ENCODE data around the gene MALRD1.

Gene MALRD1

DNA sequence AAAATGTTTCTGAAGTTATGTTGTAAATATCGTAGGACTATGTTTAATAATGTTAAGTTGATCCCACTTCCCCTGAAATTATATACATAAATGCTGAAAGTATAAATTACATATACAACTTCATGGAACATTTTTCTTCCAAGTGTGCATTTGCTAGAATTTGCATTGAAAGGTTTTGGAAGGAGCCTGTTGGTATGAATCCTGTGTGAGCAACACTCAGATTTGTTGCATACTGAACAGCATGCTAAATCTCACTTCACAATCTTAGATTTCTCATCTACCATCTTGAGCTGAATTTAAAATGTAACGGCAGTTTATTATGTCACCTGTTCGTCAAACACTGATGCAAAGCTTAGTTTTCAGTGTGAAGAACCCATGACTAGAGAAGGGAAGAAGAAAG is 172.6 kb downstream of the MALRD1 start:
- no peak for DNase-seq (ENCODE audit: low read depth, low spot score)

DNA sequence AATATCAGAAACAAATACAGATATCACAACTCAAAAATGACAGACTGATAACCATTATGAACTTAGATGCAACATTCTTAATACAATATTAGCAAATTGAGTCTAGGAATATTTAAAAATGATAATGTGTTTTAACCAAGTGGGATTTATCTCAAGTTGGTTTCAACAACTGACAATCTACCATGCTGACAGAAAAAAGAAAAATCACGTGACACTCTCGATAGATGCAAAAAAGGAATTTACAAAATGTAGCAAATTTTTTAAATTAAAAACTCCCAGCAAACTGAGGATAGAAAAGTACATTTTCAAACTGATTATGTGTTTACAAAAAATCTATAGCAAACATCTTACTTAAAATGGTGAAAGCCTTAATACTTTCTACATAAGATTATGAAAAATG is 177.4 kb downstream of the MALRD1 start:
- DNase-seq (ENCODE audit: low read depth, low spot score) = no peak

DNA sequence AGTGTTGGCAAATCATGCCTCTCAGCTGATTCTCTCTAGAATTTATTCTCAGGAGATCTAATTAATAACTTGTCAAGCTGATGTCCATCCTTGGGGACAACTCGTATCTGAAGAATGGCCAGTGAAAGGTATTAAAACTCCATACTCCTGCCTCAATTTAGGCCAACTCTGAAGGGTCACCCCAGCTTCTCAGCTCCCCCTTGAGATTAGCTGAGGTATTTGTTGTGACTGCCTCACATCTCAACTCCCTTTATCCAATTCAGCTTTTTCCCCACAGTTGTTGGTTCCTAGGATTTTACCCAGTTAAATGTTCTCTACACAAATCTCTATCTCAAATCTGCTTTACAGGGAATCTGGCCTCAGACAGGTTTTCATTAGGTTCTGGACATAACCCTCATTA is 182.4 kb downstream of the MALRD1 start:
- DNase-seq (ENCODE audit: low read depth, low spot score) = no peak

DNA sequence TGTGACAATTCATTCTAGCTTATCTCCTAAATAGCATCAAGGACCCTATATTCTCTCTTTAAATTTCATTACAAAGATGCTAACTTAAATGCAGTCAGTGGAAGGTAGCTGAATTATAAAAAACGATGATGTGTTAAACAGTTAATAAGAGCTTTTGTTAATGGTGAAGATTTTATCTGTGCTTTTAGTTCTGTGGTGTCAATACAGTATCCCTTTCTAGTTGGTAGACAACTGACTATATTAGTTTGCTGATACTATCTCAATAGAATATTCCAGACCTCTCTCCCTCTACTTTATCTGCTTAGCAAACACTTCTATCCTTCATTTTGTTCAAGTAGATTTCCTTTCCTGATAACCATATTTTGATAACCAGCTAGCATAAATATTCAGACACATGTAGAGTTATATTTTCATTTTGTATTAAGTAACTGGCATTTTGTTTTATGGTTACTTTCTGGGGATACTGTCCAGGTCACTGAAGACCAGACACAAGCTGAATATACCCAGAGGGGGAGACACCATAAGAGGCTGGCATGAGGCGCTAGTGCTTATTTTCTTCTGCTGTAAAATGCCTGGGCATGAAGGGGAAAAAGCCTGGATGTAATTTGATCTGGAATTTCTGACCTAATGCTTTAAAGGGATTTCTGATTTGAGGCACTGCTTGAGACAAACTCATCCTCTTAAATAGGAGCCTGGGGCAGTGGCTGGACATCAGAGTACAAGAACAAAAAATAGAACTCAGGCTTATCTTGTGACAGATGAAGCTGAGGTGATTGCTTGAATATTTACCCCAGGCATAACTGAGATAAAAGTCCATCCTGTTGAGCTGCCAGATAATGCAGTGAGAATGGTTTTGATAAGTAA is 197.5 kb downstream of the MALRD1 start:
- DNase-seq (ENCODE audit: low read depth, low spot score) = no peak

DNA sequence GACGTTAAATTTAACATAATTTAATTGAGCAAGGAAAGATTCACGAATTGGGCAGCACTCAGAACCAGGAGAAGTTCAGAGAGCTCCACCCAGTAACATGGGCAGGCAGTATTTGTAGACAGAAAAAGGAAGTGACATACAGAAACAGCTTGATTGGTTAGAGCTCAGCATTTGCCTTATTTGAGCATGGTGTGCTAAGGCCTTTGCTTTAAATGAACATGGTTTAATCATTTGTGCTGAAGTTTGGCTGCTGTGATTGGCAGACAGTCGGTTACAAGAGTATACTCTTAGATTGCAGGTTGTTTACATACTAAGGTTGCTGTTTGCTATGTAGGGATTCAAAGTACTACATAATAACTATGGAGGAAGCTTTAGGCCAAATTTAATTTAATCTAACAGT is 199.2 kb downstream of the MALRD1 start:
- DNase-seq (ENCODE audit: low read depth, low spot score) = no peak

DNA sequence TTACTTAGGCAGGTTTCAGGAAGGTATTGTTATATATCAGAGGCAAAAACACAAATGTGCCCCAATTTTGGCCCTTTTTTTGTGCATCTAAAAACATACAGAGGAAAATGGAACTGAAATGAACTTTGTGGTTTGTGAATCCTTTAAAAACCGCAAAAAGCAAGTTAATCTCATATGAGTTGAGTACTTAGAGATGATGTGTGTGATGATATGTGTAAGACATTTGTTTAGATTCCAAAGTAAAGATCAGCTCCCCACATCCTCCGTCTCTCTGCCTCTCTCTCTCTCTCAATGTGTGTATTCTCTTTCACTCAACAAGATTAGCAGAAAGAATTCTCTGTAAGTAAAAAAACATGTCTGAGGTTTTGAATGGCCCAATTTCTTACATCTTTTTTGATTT is 201.9 kb downstream of the MALRD1 start:
- no peak for DNase-seq (ENCODE audit: low read depth, low spot score)

DNA sequence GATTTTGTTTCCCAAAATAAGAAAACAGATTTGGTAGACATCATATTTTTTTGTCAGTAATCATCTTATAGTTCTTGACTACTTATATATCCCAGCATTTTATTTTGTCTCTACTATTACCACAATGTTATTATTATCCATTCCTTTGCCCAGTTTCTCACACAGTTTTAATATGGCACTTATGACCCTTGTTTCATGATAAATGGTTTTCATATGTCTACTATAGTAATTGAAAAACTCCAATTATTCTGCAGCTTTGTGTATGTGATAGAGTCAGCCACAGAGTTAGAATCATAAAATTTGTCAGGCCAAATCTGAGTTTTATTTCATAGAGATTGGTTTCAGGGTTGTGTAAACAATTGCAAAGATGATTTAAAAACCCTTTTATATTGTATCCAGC is 203.9 kb downstream of the MALRD1 start:
- DNase-seq (ENCODE audit: low read depth, low spot score) = no peak

DNA sequence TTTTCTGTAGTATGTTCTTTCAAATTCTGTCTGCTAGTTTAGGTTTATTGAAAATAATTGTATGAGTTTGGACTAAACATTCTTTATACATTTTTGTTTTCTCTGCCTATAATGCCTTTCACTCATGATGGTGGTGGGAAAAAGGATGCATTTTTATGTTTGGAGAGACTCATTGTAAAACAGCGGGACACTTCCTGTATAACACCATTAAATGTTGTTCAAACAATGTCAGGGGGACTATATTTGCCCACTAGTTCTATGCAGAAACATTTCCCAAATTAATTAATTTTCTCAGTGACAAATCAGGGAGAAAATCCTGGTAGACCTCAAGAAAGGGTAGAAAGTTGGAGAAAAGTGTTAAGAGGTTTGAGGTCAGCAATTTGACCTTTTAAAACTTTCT is 207.7 kb downstream of the MALRD1 start:
- DNase-seq (ENCODE audit: low read depth, low spot score) = no peak

DNA sequence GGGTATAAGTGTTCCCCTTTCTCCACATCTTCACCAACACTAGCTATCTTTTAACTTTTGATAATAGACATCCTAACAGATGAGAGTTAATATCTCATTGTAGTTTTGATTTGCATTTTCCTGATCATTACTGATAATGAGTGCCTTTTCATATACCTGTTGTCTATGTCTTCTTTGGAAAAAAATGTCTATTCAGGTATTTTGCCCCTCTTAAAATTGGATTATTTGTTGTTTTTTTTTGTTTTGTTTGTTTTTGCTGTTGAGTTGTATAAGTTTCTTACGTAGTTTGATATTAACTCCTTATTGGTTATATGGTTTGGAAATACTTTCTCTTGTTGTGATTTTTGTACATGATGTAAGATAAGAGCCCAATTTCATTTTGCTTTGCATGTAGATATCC is 214.7 kb downstream of the MALRD1 start:
- no peak for DNase-seq (ENCODE audit: low read depth, low spot score)

DNA sequence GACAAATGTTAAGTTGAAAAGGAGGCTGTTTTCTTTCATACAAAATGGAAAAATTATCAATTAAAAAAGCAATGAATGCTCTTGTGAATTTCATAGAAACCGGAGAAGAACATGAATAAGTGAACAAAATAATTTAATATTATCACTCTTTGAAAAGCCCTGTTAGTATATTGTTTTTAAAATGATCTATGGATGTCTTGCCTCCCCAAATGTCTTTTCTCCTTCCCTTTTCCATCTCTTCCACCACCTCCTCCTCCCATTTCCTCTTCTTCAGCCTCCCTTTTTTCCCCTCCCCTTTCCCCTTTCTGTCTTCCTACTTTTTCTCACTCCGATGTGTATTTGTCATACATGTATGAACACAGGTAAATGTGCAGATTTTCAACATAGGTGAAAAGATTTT is 234.7 kb downstream of the MALRD1 start:
- DNase-seq (ENCODE audit: low read depth, low spot score) = no peak

DNA sequence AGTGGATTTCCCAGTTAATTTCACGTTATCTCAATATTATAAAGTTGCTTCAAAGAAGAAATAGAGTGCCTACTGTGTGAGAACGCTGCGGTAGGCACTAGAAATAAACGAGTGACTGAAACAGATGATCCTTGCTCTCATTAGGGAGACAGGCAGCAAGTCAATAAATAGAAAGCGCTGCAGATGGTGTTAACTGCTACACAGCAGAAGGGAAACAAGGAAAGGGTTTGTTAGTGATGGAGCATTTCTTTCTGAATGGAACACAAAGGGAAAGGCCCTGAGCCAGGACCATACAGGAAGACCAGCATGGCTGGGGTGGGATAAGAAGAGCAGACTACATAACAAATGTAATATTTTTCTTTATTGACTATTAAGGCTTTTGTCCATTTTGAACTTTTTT is 235.2 kb downstream of the MALRD1 start:
- no peak for DNase-seq (ENCODE audit: low read depth, low spot score)

DNA sequence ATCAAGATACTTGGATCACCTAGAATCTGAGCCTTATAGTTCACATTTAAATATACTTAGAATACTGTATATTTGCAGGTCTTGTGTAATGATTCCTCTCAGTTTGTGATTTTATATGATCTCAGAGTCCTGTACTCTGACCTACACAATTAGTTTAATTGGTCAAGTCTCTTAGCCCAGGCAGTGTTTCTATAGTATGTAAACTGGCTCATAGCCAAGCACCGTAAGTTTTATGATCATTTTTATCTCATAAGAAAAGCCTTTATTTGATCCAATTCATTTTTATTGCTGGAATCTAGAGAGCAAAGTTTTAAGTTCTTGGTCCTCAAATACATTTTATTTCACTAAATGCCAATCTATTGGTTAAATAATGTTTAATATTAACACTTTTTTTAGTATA is 242.2 kb downstream of the MALRD1 start:
- no peak for DNase-seq (ENCODE audit: low read depth, low spot score)

DNA sequence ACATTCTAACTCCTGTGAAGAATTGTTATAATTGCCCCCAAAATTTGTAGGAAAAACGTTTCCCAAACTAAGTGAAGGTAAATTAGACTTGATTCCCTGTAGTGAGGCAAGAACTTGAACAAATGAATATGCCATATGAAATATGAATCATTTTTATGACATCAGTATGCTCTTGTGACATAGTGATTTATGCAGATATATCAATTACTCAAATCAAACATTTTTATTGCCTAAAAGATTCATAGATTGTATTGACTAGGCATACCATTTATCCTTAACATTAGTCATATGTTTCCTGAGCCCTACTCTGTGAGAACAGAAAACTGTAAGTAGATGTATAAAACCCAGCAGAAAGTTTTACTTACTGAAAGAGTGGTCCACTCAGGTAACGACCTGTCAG is 245.6 kb downstream of the MALRD1 start:
- DNase-seq (ENCODE audit: low read depth, low spot score) = no peak

DNA sequence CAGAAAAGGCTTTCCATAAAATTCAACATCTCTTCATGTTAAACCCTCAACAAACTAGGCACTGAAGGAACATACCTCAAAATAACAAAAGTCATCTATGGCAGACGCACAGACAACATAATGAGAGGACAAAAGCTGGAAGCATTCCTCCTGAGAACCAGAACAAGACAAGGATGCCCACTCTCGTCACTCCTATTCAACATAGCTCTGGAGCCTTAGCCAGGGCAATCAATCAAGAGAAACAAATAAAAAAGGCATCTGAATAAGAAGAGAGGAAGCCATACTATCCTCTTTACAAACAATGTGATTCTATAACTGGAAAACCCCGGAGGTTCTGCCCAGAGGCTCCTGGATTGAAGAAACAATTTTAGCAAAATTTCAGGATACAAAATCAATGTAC is 251.0 kb downstream of the MALRD1 start:
- DNase-seq (ENCODE audit: low read depth, low spot score) = no peak

DNA sequence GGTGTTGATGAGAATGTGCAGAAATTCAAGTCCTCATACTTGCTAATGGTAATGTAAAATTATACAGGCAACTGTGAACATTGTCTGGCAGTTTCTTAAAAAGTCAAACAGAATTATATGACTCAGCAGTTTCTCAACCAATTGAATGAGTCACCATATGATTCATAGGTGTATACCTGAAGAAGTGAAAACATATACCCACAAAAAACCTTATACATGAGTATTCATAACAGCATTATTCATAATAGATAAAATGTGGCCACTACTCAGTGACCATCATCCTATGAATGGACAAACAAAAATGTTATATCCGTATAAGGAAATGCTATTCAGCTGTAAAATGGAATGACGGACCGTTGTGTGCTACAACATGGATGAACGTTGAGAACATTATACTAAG is 253.5 kb downstream of the MALRD1 start:
- DNase-seq (ENCODE audit: low read depth, low spot score) = peak; percentile 55

DNA sequence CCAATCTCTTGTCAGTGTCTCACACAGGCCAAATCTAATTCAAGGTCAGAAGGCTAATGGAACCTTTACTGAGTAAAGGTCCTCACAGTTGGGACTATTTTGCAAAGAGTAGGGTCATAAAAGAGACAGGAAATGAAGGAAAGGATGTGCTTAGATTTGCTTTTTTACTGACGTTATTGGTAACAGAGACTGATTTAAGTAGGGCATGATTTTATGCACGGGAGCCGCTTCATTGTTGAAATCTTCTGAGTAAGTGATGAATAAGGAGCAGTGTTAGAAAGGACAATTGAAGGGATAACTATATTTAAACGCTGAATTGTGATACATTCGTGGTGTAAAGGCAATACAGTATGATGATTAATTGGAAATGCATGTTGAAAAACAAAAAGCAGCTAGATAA is 261.5 kb downstream of the MALRD1 start:
- peak; percentile 9 for DNase-seq (ENCODE audit: low read depth, low spot score)

DNA sequence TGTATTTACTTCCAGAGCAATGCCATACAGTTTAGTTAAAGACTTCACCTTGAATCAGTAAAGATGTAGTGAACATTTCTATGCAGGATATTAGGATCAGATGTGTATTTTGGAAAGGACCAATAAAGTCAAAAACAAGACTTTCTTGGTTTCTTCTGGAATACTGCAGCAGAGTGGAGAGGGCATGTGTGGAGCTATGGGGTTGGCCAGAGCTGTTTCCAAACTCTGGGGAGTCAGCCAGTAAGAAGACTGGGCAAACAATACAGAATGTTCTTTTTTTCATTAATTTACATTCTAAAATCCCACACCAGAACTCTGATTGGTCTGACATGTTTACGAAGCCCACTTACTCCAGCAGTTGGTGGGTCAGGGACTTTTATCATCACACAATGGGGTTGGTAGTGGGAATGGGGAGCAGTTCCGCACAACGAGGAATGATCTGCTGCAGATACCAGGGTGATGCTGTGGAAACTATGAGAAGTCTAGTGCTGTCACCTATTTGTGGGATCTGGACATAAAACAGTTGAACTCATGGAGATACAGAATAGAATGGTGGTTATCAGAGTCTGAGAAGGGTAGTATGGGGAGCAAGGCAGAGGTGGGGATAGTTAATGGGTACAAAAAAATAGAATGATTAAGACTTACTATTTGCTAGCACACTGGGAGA is 267.7 kb downstream of the MALRD1 start:
- DNase-seq (ENCODE audit: low read depth, low spot score) = no peak

DNA sequence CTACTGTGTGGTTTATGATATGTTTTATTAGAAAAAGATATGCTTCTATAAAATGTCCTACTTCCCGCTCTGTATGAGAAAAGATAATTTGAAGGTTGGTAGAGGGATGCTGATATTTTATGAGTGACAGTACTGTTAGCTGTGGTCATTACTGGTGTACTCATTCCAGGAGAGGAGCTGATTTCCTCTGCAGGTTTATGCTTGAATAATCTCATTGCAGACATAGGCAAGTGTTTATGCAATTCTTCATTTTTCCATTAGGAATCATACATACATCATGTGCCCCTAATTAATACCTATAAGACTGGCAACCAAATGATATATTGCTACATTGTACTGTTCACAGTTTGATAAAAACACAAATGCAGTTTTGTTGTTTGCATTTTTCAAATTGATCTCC is 269.4 kb downstream of the MALRD1 start:
- DNase-seq (ENCODE audit: low read depth, low spot score) = no peak

DNA sequence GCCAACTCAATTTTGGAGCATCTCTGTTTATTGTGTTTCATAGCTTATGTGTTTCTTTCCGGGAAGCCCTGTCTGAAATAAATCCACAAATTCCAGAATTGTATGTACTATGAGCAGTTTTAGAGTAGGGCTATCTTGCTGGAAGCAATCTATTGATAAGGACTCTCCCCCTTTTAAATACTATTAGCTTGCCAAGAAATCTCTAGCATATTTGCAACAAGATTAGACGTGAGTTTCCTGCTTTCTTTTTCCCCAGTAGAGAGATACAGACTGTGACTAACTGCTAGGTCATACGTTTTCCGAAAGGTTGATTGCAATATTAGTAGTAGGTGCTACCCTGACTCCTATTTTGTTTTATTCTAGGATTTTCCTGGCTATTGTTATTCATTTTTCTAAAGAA is 277.0 kb downstream of the MALRD1 start:
- peak; percentile 12 for DNase-seq (ENCODE audit: low read depth, low spot score)

DNA sequence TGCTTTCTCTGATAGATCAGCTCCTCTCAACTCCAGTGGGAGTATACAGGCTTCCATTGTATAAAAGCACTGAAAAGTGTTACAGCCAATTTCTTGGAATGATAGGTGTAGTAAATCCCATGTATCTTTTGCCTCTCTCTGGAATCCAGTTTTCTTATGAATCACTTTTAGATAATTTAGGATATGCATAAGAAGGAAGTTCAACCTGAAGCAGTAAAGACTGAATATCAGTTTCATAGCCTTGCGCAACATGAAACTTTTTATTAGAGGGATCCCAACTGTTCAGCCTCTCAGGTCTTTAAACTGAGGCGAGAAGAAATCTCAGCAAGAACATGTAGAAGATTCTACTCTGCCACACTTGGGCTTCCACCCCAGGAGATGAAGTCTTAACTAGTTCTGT is 280.0 kb downstream of the MALRD1 start:
- no peak for DNase-seq (ENCODE audit: low read depth, low spot score)

DNA sequence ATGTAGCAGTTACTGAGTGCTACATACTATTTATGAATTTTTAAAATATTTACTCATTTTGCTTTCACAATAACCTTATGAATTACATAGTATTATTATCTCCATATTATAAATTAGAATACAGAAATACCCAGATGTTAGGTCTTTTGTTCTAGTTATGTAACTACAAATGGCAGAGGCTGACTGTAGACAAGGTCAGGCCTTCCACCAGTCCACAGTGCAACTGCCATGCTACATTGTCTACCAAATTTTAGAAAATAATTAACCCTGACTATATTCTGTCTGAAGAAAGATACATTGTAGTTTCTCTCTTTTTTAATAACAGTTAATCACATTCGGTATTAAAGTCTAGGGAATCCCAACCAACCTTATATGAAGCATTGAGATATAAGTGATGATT is 280.9 kb downstream of the MALRD1 start:
- DNase-seq (ENCODE audit: low read depth, low spot score) = no peak

DNA sequence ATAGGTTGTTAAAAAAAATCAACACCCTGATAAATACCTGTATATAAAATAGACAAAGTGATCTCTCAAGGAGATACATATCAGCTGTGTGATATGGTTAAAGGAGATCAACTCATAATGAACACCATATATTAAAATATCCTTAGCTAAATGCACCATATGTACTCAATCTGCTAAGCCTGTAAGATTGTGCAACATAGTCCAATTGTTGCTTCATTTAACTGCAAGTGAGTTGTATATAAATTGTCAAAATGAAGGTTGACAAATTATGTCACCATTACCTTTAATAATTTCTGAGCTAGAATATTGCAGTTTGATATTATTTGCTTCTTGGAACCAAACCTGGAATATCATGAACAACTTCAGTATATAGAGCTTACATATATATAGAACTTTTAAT is 283.7 kb downstream of the MALRD1 start:
- DNase-seq (ENCODE audit: low read depth, low spot score) = no peak

DNA sequence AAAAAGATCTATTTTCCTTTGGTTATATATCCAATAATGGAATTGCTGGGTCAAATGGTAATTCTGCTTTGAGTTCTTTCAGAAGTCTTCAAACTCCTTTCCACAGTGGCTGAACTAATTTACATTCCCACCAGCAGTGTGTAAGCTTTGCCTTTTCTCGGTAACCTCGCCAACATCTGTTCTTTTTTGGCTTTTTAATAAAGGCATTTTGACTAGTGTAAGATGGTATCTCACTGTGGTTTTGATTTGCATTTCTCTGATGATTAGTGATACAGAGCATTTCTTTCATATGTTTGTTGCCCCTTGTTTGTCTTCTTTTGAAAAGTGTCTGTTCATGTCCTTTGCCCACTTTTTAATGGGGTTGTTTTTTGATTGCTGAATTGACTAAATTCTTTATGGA is 285.0 kb downstream of the MALRD1 start:
- peak; percentile 66 for DNase-seq (ENCODE audit: low read depth, low spot score)

All from astrocyte of the hippocampus (primary cell).